OCI-LY3 (cell line): ENCODE results near the gene TRAT1.
A peak's percentile ranks its signal among the peaks of the same experiment; 100 is the strongest.
"Not testable (repeated sequence)": the region's sequence is repeated elsewhere in the genome, so short reads cannot be mapped to it uniquely, and the experiment has no call there.

ENCODE experiments used
- H2AFZ ChIP-seq: fragments of 200-600, 300-600 bp; shearing (Covaris generic); 2 replicates; pipeline ENCODE4 v1.6.0; 2014; ENCODE audit warnings: antibody characterized with exemption, low read depth, low read length
- H3K27ac ChIP-seq: fragments of 200-600, 300-600 bp; sonication (generic); 2 replicates; pipeline ENCODE4 v1.5.1; 2014; ENCODE audit warnings: mild to moderate bottlenecking, low read length, moderate library complexity, mixed read lengths
- H3K27me3 ChIP-seq: fragments of 200-600, 300-600 bp; sonication (generic); 2 replicates; pipeline ENCODE4 v1.6.1; 2014; ENCODE audit warnings: low read depth, low read length, mixed read lengths
- H3K36me3 ChIP-seq: fragments of 200-600, 300-600 bp; sonication (generic); replicated peaks from 2 replicates; pipeline ENCODE3; 2014; ENCODE audit warnings: low read depth, low read length, mixed read lengths
- H3K4me1 ChIP-seq: fragments of 300-600, 200-600 bp; sonication (generic); 2 replicates; pipeline ENCODE4 v1.6.1; 2014; ENCODE audit warnings: low read length, mixed read lengths
- H3K4me2 ChIP-seq: fragments of 200-600, 300-600 bp; sonication (generic); 2 replicates; pipeline ENCODE4 v1.6.1; 2014; ENCODE audit warnings: low read length, mixed read lengths
- H3K4me3 ChIP-seq: fragments of 300-600, 200-600 bp; sonication (generic); 2 replicates; pipeline ENCODE4 v1.5.1; 2014; ENCODE audit warnings: antibody characterized with exemption, mild to moderate bottlenecking, low read length, moderate library complexity
- H3K79me2 ChIP-seq: fragments of 300-600, 200-600 bp; shearing (Covaris generic); 2 replicates; pipeline ENCODE4 v1.6.1; 2014; ENCODE audit warnings: mild to moderate bottlenecking, low read length, mixed read lengths
- H3K9ac ChIP-seq: fragments of 300-600, 200-600 bp; shearing (Covaris generic); 2 replicates; pipeline ENCODE4 v1.6.0; 2014; ENCODE audit warnings: mild to moderate bottlenecking, low read length, moderate library complexity
- H3K9me3 ChIP-seq: fragments of 200-600, 300-600 bp; shearing (Covaris generic); 2 replicates; pipeline ENCODE4 v1.6.1; 2014; ENCODE audit warnings: low read length, mixed read lengths; ENCODE audit not compliant: insufficient read depth
- H4K20me1 ChIP-seq: fragments of 200-600, 300-600 bp; sonication (generic); 2 replicates; pipeline ENCODE4 v1.6.1; 2016; ENCODE audit warnings: low read length, mixed read lengths; ENCODE audit not compliant: insufficient read depth
- CTCF ChIP-seq: fragments of 200-600, 300-600 bp; sonication (generic); IDR thresholded peaks from 2 replicates; pipeline ENCODE4 v1.5.1; 2014; ENCODE audit warnings: antibody characterized with exemption, low read length, low read depth
- EZH2phosphoT487 ChIP-seq: fragments of 200-600 bp; shearing (Covaris generic); IDR thresholded peaks from 2 replicates; pipeline ENCODE4 v1.6.1; 2018; ENCODE audit warnings: antibody characterized with exemption, mixed run types, low read depth

The TRAT1 gene

GRCh38 chr3:108818404-108818803, 4.2 kb upstream of the TRAT1 start:
- Histone ChIP-seq H3K36me3 (no peaks in the 10 kb centered on the region), H3K4me1 (0 out of 2 replicates have a peak, but pooled peaks cover 3% of the 10 kb centered on the region), H3K79me2 (no peaks in the 10 kb centered on the region), H3K9ac (no peak overlapping the region), H3K9me3 (no peaks in the 10 kb centered on the region), H3K4me2 (no peak overlapping the region), H4K20me1 (no peaks in the 10 kb centered on the region), H2AFZ (peak overlapping the region; percentile 84; the same call in 1 of the 2 replicates), H3K4me3 (no peak overlapping the region), H3K27me3 (no peaks in the 10 kb centered on the region), H3K27ac (no peak overlapping the region)
- peak; percentile 63 for TF ChIP-seq CTCF
- TF ChIP-seq EZH2phosphoT487: no peak

- Histone ChIP-seq H3K4me1 (0 out of 2 replicates have a peak, but pooled peaks cover 3% of the 10 kb centered on the region), H3K4me2 (no peak overlapping the region), H4K20me1 (no peaks in the 10 kb centered on the region), H3K27me3 (no peaks in the 10 kb centered on the region), H3K27ac (no peak overlapping the region), H2AFZ (no peak overlapping the region), H3K9me3 (no peaks in the 10 kb centered on the region), H3K9ac (no peak overlapping the region), H3K36me3 (no peaks in the 10 kb centered on the region), H3K4me3 (no peak overlapping the region), H3K79me2 (no peaks in the 10 kb centered on the region)
- TF ChIP-seq CTCF (no peak), EZH2phosphoT487 (no peak)
Observed at GRCh38 chr3:108820586-108820985, 2.0 kb upstream of the TRAT1 start.

GRCh38 chr3:108823227-108823626, 641 bp downstream of the TRAT1 start:
- Histone ChIP-seq H2AFZ (no peak overlapping the region), H3K9ac (no peak overlapping the region), H3K4me1 (0 out of 2 replicates have a peak, but pooled peaks cover 3% of the 10 kb centered on the region), H4K20me1 (no peaks in the 10 kb centered on the region), H3K27me3 (no peaks in the 10 kb centered on the region), H3K4me3 (no peak overlapping the region), H3K79me2 (no peaks in the 10 kb centered on the region), H3K4me2 (no peak overlapping the region), H3K36me3 (no peaks in the 10 kb centered on the region), H3K27ac (no peak overlapping the region), H3K9me3 (no peaks in the 10 kb centered on the region)
- TF ChIP-seq EZH2phosphoT487 (no peak), CTCF (no peak)

GRCh38 chr3:108823803-108824202, 1.2 kb downstream of the TRAT1 start:
- H3K27ac ChIP-seq, H3K27me3 ChIP-seq, H3K36me3 ChIP-seq, H3K9me3 ChIP-seq, H3K9ac ChIP-seq, H4K20me1 ChIP-seq, H3K4me1 ChIP-seq, H3K4me2 ChIP-seq, H3K79me2 ChIP-seq, H2AFZ ChIP-seq, H3K4me3 ChIP-seq: not testable (repeated sequence)
